Colonic mucosa (tissue), 4 donors: ENCODE data around the gene MAGI2. TPM values are rescaled to one million over a fixed set of nuclear protein-coding genes. Genes with fewer than 3 reads are reported as not detected.

Source experiments
- DNase-seq: peaks from one replicate; pipeline ENCODE4 v3.0.0-alpha.2; 2020
- H3K27ac ChIP-seq: fragments of 200-600 bp; one replicate; pipeline ENCODE4 v1.8.0; 2021
- H3K27me3 ChIP-seq: fragments of 200-600 bp; one replicate; pipeline ENCODE4 v1.8.0; 2021
- H3K36me3 ChIP-seq: fragments of 200-600 bp; one replicate; pipeline ENCODE4 v1.8.0; 2021
- H3K4me1 ChIP-seq: fragments of 200-600 bp; one replicate; pipeline ENCODE4 v1.8.0; 2021; ENCODE audit warnings: mild to moderate bottlenecking
- H3K4me3 ChIP-seq: fragments of 200-600 bp; one replicate; pipeline ENCODE4 v1.8.0; 2021
- H3K9ac ChIP-seq, 2 donors: one replicate each; pipeline ENCODE4 v1.7.0; 2013; ENCODE audit warnings: control low read depth in 2 of 2, low read depth in 2 of 2, low read length in 2 of 2
- H3K9me3 ChIP-seq: fragments of 200-600 bp; one replicate; pipeline ENCODE4 v1.8.0; 2021
- CTCF ChIP-seq: fragments of 200-600 bp; IDR thresholded peaks from one replicate; pipeline ENCODE4 v1.8.0; 2022; ENCODE audit warnings: antibody characterized with exemption, mild to moderate bottlenecking
- intact Hi-C: fragments of 100-400 bp; cut with DNase I; formaldehyde crosslinking; loops from one replicate; pipeline ENCODE4 v1.14.1; 2022
- total RNA-seq, 2 donors: library from RNA; stranded (reverse); fragmentation: NEBNext Ultra II Directional in 1 of 2; extraction: Animal tissue kit (Norgen Biotek cat#: 25700) in 1 of 2; gene quantifications; one replicate each; pipeline ENCODE4 v1.2.1, GENCODE V29; 2021
- donor health status: healthy.
- donor health status: DM: no; HTN: no; CAD: no.
- donor health status: DM: no; HTN: no; CAD: no.

MAGI2 gene
- total RNA-seq, 2 donors from 2014 or later: 1.1 to 2.4 TPM

GRCh38 chr7:79008786-79009185, 444.7 kb downstream of the MAGI2 start:
- no peak overlapping the region for H3K9ac ChIP-seq
- no peak for DNase-seq
- H3K9me3 ChIP-seq: no peaks in the 10 kb centered on the region
- H3K4me3 ChIP-seq: no peak overlapping the region
- no peaks in the 10 kb centered on the region for H3K36me3 ChIP-seq
- TF ChIP-seq CTCF: no peak
- H3K4me1 ChIP-seq: no peaks in the 10 kb centered on the region
- H3K27ac ChIP-seq: no peak overlapping the region
- intact Hi-C loops: no loop called here
- H3K27me3 ChIP-seq: no peaks in the 10 kb centered on the region

- H3K36me3 ChIP-seq: no peaks in the 10 kb centered on the region
- no peak overlapping the region for H3K27ac ChIP-seq
- H3K27me3 ChIP-seq: no peaks in the 10 kb centered on the region
- no peak for DNase-seq
- intact Hi-C loops: no loop called here
- H3K4me1 ChIP-seq: no peaks in the 10 kb centered on the region
- no peak overlapping the region for H3K9ac ChIP-seq
- no peak for TF ChIP-seq CTCF
- no peak overlapping the region for H3K4me3 ChIP-seq
- H3K9me3 ChIP-seq: no peaks in the 10 kb centered on the region
Measured at GRCh38 chr7:78996013-78996412, 457.5 kb downstream of the MAGI2 start.

- intact Hi-C loops: no loop called here
- H3K9ac ChIP-seq: no peak overlapping the region
- no peaks in the 10 kb centered on the region for H3K36me3 ChIP-seq
- no peak overlapping the region for H3K27ac ChIP-seq
- no peak for DNase-seq
- H3K4me3 ChIP-seq: no peak overlapping the region
- no peaks in the 10 kb centered on the region for H3K9me3 ChIP-seq
- no peaks in the 10 kb centered on the region for H3K4me1 ChIP-seq
- no peaks in the 10 kb centered on the region for H3K27me3 ChIP-seq
- no peak for TF ChIP-seq CTCF
Measured at GRCh38 chr7:78993341-78993740, 460.1 kb downstream of the MAGI2 start.

GRCh38 chr7:78985509-78985908, 468.0 kb downstream of the MAGI2 start:
- TF ChIP-seq CTCF: no peak
- Histone ChIP-seq H3K9ac (no peak overlapping the region), H3K4me1 (no peaks in the 10 kb centered on the region), H3K36me3 (no peaks in the 10 kb centered on the region), H3K9me3 (no peaks in the 10 kb centered on the region), H3K27me3 (no peaks in the 10 kb centered on the region), H3K27ac (no peak overlapping the region), H3K4me3 (no peak overlapping the region)
- intact Hi-C loops: no loop called here
- DNase-seq: no peak

- H3K27me3 ChIP-seq: no peaks in the 10 kb centered on the region
- intact Hi-C loops: no loop called here
- no peak overlapping the region for H3K27ac ChIP-seq
- no peak overlapping the region for H3K9ac ChIP-seq
- no peaks in the 10 kb centered on the region for H3K36me3 ChIP-seq
- no peak for DNase-seq
- no peak for TF ChIP-seq CTCF
- H3K9me3 ChIP-seq: no peaks in the 10 kb centered on the region
- no peak overlapping the region for H3K4me3 ChIP-seq
- no peaks in the 10 kb centered on the region for H3K4me1 ChIP-seq
Measured at GRCh38 chr7:78983483-78983882, 470.0 kb downstream of the MAGI2 start.

GRCh38 chr7:78970440-78970916, 483.0 kb downstream of the MAGI2 start:
- TF ChIP-seq CTCF: no peak
- intact Hi-C loops: no loop called here
- Histone ChIP-seq H3K36me3 (no peaks in the 10 kb centered on the region), H3K9ac (no peak overlapping the region), H3K9me3 (no peaks in the 10 kb centered on the region), H3K27me3 (no peaks in the 10 kb centered on the region), H3K27ac (no peak overlapping the region), H3K4me3 (no peak overlapping the region), H3K4me1 (no peaks in the 10 kb centered on the region)
- DNase-seq: no peak
